Endothelial cell of umbilical vein (primary cell): ENCODE measurements around the gene SDK2. TPM values are rescaled to one million over a fixed set of nuclear protein-coding genes. Genes with fewer than 3 reads are reported as not detected.

Experiments used
- BruUV-seq: library from RNA; stranded (reverse); fragments of 400-500 nt; replicated peaks from 2 replicates; lab custom pipeline; 2021; lab: Mats Ljungman, UMichigan
- CTCF ChIA-PET: fragments of 300-600, 350-600 bp; sonication (Branson Sonifier 250); formaldehyde crosslinking; loops from one replicate; lab custom pipeline; 2021; ENCODE audit warnings: antibody characterized with exemption, inconsistent platforms; lab: Charles Lee
- POLR2A ChIA-PET: fragments of 300-600, 350-600 bp; sonication (Branson Sonifier 250); formaldehyde crosslinking; loops from one replicate; lab custom pipeline; 2021; ENCODE audit warnings: antibody characterized with exemption, inconsistent platforms; lab: Charles Lee
- DNase-seq: peaks from one replicate; pipeline ENCODE4 v3.0.0-alpha.2; 2011; ENCODE audit warnings: low read depth, low spot score
- FAIRE-seq: peaks from 2 replicates; lab custom pipeline; 2011; peaks lifted over from hg19 to GRCh38; lab: Jason Lieb, UNC
- H2AFZ ChIP-seq: 2 replicates; pipeline ENCODE4 v1.6.0; 2012; ENCODE audit warnings: low read depth, low read length, control low read depth, inconsistent platforms
- H3K27ac ChIP-seq: 2 replicates; pipeline ENCODE4 v1.5.1; 2011; ENCODE audit warnings: low read depth, mild to moderate bottlenecking, control low read depth, low read length, moderate library complexity; ENCODE audit not compliant: insufficient read depth
- H3K27me3 ChIP-seq, 2 experiments: 2 replicates each; pipeline versions ENCODE4 v1.6.0 to v1.6.1; 2011; ENCODE audit warnings: low read length in 2 of 2, mixed read lengths in 1 of 2; ENCODE audit not compliant: control insufficient read depth in 2 of 2, insufficient read depth in 2 of 2
- H3K36me3 ChIP-seq, 2 experiments: 2 replicates in 1 of 2; 3 replicates in 1 of 2; pipeline ENCODE4 v1.5.1; 2011; ENCODE audit warnings: low read length in 2 of 2, mild to moderate bottlenecking in 1 of 2, moderate library complexity in 1 of 2; ENCODE audit not compliant: control insufficient read depth in 2 of 2, insufficient read depth in 2 of 2; ENCODE audit errors: extremely low read depth in 1 of 2
- H3K4me1 ChIP-seq: 3 replicates; pipeline ENCODE4 v1.5.1; 2011; ENCODE audit warnings: mild to moderate bottlenecking, low read length; ENCODE audit not compliant: control insufficient read depth, insufficient read depth; ENCODE audit errors: extremely low read depth
- H3K4me2 ChIP-seq: 2 replicates; pipeline ENCODE4 v1.6.1; 2011; ENCODE audit warnings: low read length, control low read depth, mixed read lengths; ENCODE audit not compliant: insufficient read depth
- H3K4me3 ChIP-seq, 3 experiments: fragments of 200-600 bp in 1 of 3; sonication (generic), shearing (Covaris generic) in 1 of 3; replicated peaks in 1 of 3; 2 replicates each; pipeline ENCODE4 v1.5.1; 2011 to 2016; ENCODE audit warnings: control low read depth in 3 of 3, low read length in 3 of 3, mild to moderate bottlenecking in 2 of 3, inconsistent platforms in 1 of 3, low read depth in 1 of 3, moderate library complexity in 1 of 3; ENCODE audit not compliant: insufficient read depth in 1 of 3
- H3K79me2 ChIP-seq: 2 replicates; pipeline ENCODE4 v1.6.0; 2012; ENCODE audit warnings: low read length, inconsistent platforms; ENCODE audit not compliant: control insufficient read depth, insufficient read depth
- H3K9ac ChIP-seq: replicated peaks from 2 replicates; pipeline ENCODE3; 2011; ENCODE audit warnings: low read length, control low read depth; ENCODE audit not compliant: insufficient read depth; ENCODE audit errors: extremely low read depth
- H3K9me1 ChIP-seq: replicated peaks from 3 replicates; pipeline ENCODE4 v1.6.0; 2011; ENCODE audit warnings: mild to moderate bottlenecking, low read length; ENCODE audit not compliant: control insufficient read depth, insufficient read depth; ENCODE audit errors: extremely low read depth
- H3K9me3 ChIP-seq: replicated peaks from 2 replicates; pipeline ENCODE4 v1.5.1; 2012; ENCODE audit warnings: low read length, inconsistent platforms; ENCODE audit not compliant: control insufficient read depth, insufficient read depth
- H4K20me1 ChIP-seq: replicated peaks from 2 replicates; pipeline ENCODE3; 2011; ENCODE audit warnings: mild to moderate bottlenecking, low read length; ENCODE audit not compliant: control insufficient read depth, insufficient read depth; ENCODE audit errors: extremely low read depth
- FOS ChIP-seq: IDR thresholded peaks from 2 replicates; pipeline ENCODE4 v1.6.1; 2011; ENCODE audit warnings: mild to moderate bottlenecking, low read length, moderate library complexity, borderline replicate concordance; ENCODE audit not compliant: insufficient read depth
- POLR2A ChIP-seq: IDR thresholded peaks from 2 replicates; pipeline ENCODE4 v1.6.1; 2012; ENCODE audit warnings: low read depth, mild to moderate bottlenecking, control low read depth, low read length
- POLR2AphosphoS5 ChIP-seq: IDR thresholded peaks from 2 replicates; pipeline ENCODE4 v1.6.1; 2012; ENCODE audit warnings: low read depth, mild to moderate bottlenecking, control low read depth, low read length, moderate library complexity; ENCODE audit not compliant: insufficient read depth
- dilution Hi-C: fragments of 300-500 bp; cut with MboI; formaldehyde crosslinking; loops from one replicate; pipeline ENCODE4 v1.15.0; 2019; ENCODE audit warnings: low sequenced_read_pairs; ENCODE audit not compliant: extremely low pct_ligation_motif_present
- intact Hi-C: fragments of 100-400 bp; cut with micrococcal nuclease; formaldehyde crosslinking; loops from one replicate; pipeline ENCODE4 v1.10.0; 2022
- polyA plus RNA-seq, 4 experiments: library from polyadenylated mRNA; depleted of rRNA in 3 of 4; stranded (reverse) in 3 of 4; unstranded in 1 of 4; fragments of >200 nt; gene quantifications; 2 replicates each; pipeline versions ENCODE4 v1.2.1 to v1.2.3, GENCODE V29; 2011 to 2012; ENCODE audit warnings: missing spikeins in 1 of 4
- total RNA-seq: library from RNA; stranded (reverse); gene quantifications from 2 replicates; pipeline ENCODE4 v1.2.3, GENCODE V29; 2021

Gene SDK2
- total and polyA plus RNA-seq, 2 donors (not counting 3 experiments of a cell fraction or from before 2014, with no cell fraction given) = not detected

- H3K27ac ChIP-seq = no peak overlapping the region
- no peak overlapping the region for H3K4me2 ChIP-seq
- no peaks in the 10 kb centered on the region for H4K20me1 ChIP-seq
- no peak for DNase-seq
- H3K36me3 ChIP-seq = no peaks in the 10 kb centered on the region
- no peaks in the 10 kb centered on the region for H3K9me1 ChIP-seq
- BruUV-seq = no TSS peak
- no peak for FAIRE-seq
- no peak overlapping the region for H3K9ac ChIP-seq
- intact Hi-C loops = loop anchor here (10.0 kb wide), 1 partner anchor 48 kb away; no protein-coding TSS in a partner anchor
- H3K27me3 ChIP-seq = no peaks in the 10 kb centered on the region
- H3K9me3 ChIP-seq = no peaks in the 10 kb centered on the region
- H3K4me1 ChIP-seq = no peaks in the 10 kb centered on the region
- ChIA-PET CTCF (no interaction called here), POLR2A (no interaction called here)
- TF ChIP-seq FOS = no peak
- no peak for TF ChIP-seq POLR2AphosphoS5
- H2AFZ ChIP-seq = no peak overlapping the region
- no peak overlapping the region for H3K4me3 ChIP-seq
- H3K79me2 ChIP-seq = no peaks in the 10 kb centered on the region
- dilution Hi-C loops = no loop called here
Observed at GRCh38 chr17:73566905-73567782, 77.1 kb downstream of the SDK2 start.

GRCh38 chr17:73564843-73565242, 79.4 kb downstream of the SDK2 start:
- Histone ChIP-seq H3K9me1 (no peaks in the 10 kb centered on the region), H2AFZ (no peak overlapping the region), H3K79me2 (no peaks in the 10 kb centered on the region), H3K4me1 (no peaks in the 10 kb centered on the region), H3K27me3 (no peaks in the 10 kb centered on the region), H3K9me3 (no peaks in the 10 kb centered on the region), H3K27ac (no peak overlapping the region), H3K4me2 (no peak overlapping the region), H3K9ac (no peak overlapping the region), H3K4me3 (no peak overlapping the region), H3K36me3 (no peaks in the 10 kb centered on the region), H4K20me1 (no peaks in the 10 kb centered on the region)
- TF ChIP-seq FOS = no peak
- no peak for TF ChIP-seq POLR2A
- CTCF ChIA-PET = no interaction called here
- BruUV-seq = no TSS peak
- intact Hi-C loops = loop anchor here (10.0 kb wide), 1 partner anchor 50 kb away; no protein-coding TSS in a partner anchor
- FAIRE-seq (no peak), DNase-seq (no peak)
- dilution Hi-C loops = no loop called here
- POLR2A ChIA-PET = no interaction called here
